H1 (cell line): ENCODE data around the gene SFXN4. TPM values are rescaled to one million over a fixed set of nuclear protein-coding genes. Genes with fewer than 3 reads are reported as not detected.
"Not testable (repeated sequence)": the region's sequence is repeated elsewhere in the genome, so short reads cannot be mapped to it uniquely, and the experiment has no call there.

Experiments
- CTCF ChIA-PET: fragments of 300-600 bp; sonication (Branson Sonifier 250); formaldehyde crosslinking; loops from one replicate; lab custom pipeline; 2021; ENCODE audit not compliant: partially characterized antibody; lab: Charles Lee
- POLR2A ChIA-PET: fragments of 300-600 bp; sonication (Branson Sonifier 250); formaldehyde crosslinking; loops from one replicate; lab custom pipeline; 2021; ENCODE audit warnings: inconsistent platforms; ENCODE audit not compliant: partially characterized antibody; lab: Charles Lee
- DNase-seq, 2 experiments: peaks; one replicate each; pipeline versions ENCODE4 v3.0.0 to v3.0.0-alpha.2; 2010 to 2022; ENCODE audit warnings: low spot score in 2 of 2, low read depth in 1 of 2, mixed read lengths in 1 of 2
- FAIRE-seq: peaks from 2 replicates; lab custom pipeline; 2011; peaks lifted over from hg19 to GRCh38; lab: Jason Lieb, UNC
- H2AFZ ChIP-seq: 2 replicates; pipeline ENCODE4 v1.8.1; 2012; ENCODE audit warnings: low read length, inconsistent platforms
- H2AK5ac ChIP-seq: 2 replicates; pipeline ENCODE4 v1.6.1; 2013; ENCODE audit warnings: low read depth, low read length
- H2BK120ac ChIP-seq: replicated peaks from 2 replicates; pipeline ENCODE3; 2013; ENCODE audit warnings: low read depth, low read length, inconsistent platforms
- H2BK12ac ChIP-seq: 2 replicates; pipeline ENCODE4 v1.6.1; 2013; ENCODE audit warnings: low read depth, low read length
- H2BK15ac ChIP-seq: 2 replicates; pipeline ENCODE4 v1.6.1; 2013; ENCODE audit warnings: low read length
- H2BK20ac ChIP-seq: 2 replicates; pipeline ENCODE4 v1.6.1; 2013; ENCODE audit warnings: low read length
- H2BK5ac ChIP-seq: 2 replicates; pipeline ENCODE4 v1.6.1; 2013; ENCODE audit warnings: low read depth, low read length
- H3K14ac ChIP-seq: 2 replicates; pipeline ENCODE4 v1.6.1; 2013; ENCODE audit warnings: inconsistent platforms; ENCODE audit not compliant: insufficient read length
- H3K18ac ChIP-seq: 2 replicates; pipeline ENCODE4 v1.6.1; 2013; ENCODE audit warnings: low read length; ENCODE audit errors: extremely low read depth
- H3K23ac ChIP-seq: 2 replicates; pipeline ENCODE4 v1.6.1; 2013; ENCODE audit warnings: inconsistent platforms; ENCODE audit not compliant: insufficient read length
- H3K23me2 ChIP-seq: 2 replicates; pipeline ENCODE4 v1.6.1; 2013; ENCODE audit warnings: low read depth, low read length
- H3K27ac ChIP-seq: 2 replicates; pipeline ENCODE4 v1.6.1; 2011; ENCODE audit warnings: low read depth, low read length, inconsistent platforms
- H3K27me3 ChIP-seq, 4 experiments: replicated peaks in 1 of 4; 1 replicate in 1 of 4; 2 replicates in 3 of 4; pipeline versions ENCODE4 v1.6.1 to v1.8.1; 2011 to 2013; ENCODE audit warnings: low read length in 3 of 4, mild to moderate bottlenecking in 3 of 4, inconsistent platforms in 2 of 4, mixed read lengths in 2 of 4, moderate library complexity in 1 of 4; ENCODE audit not compliant: control insufficient read depth in 3 of 4, insufficient read depth in 3 of 4; ENCODE audit errors: extremely low read depth in 1 of 4
- H3K36me3 ChIP-seq, 4 experiments: 2 replicates each; pipeline versions ENCODE4 v1.6.1 to v1.8.1; 2011 to 2013; ENCODE audit warnings: mild to moderate bottlenecking in 4 of 4, low read length in 3 of 4, moderate library complexity in 2 of 4, control low read depth in 1 of 4, inconsistent platforms in 1 of 4; ENCODE audit not compliant: insufficient read depth in 4 of 4, control insufficient read depth in 2 of 4
- H3K4ac ChIP-seq: replicated peaks from 2 replicates; pipeline ENCODE3; 2013; ENCODE audit warnings: low read length, low read depth, mixed read lengths, inconsistent platforms; ENCODE audit not compliant: insufficient read length
- H3K4me1 ChIP-seq, 4 experiments: replicated peaks in 1 of 4; 1 replicate in 1 of 4; 2 replicates in 3 of 4; pipeline versions ENCODE4 v1.6.1 to v1.8.1; 2011 to 2013; ENCODE audit warnings: low read length in 3 of 4, inconsistent platforms in 2 of 4, mixed read lengths in 1 of 4; ENCODE audit not compliant: insufficient read depth in 4 of 4, control insufficient read depth in 3 of 4
- H3K4me2 ChIP-seq, 2 experiments: 2 replicates each; pipeline versions ENCODE4 v1.6.1 to v1.8.1; 2011 to 2013; ENCODE audit warnings: low read depth in 2 of 2, low read length in 2 of 2, control low read depth in 1 of 2, inconsistent platforms in 1 of 2, mild to moderate bottlenecking in 1 of 2; ENCODE audit not compliant: insufficient read depth in 1 of 2
- H3K4me3 ChIP-seq, 4 experiments: fragments of 200-600, 300-600 bp in 1 of 4; sonication (generic), shearing (Covaris generic), sonication (Bioruptor Twin) in 1 of 4; 2 replicates each; pipeline versions ENCODE4 v1.5.1 to v1.8.1; 2011 to 2016; ENCODE audit warnings: low read length in 4 of 4, low read depth in 3 of 4, control low read depth in 2 of 4, inconsistent platforms in 2 of 4, mild to moderate bottlenecking in 2 of 4, mixed read lengths in 1 of 4, moderate library complexity in 1 of 4; ENCODE audit not compliant: insufficient read depth in 2 of 4; ENCODE audit errors: extremely low read depth in 1 of 4
- H3K56ac ChIP-seq: replicated peaks from 2 replicates; pipeline ENCODE3; 2013; ENCODE audit warnings: low read depth, mild to moderate bottlenecking, mixed read lengths, low read length, inconsistent platforms; ENCODE audit not compliant: insufficient read length
- H3K79me1 ChIP-seq: 2 replicates; pipeline ENCODE4 v1.6.1; 2013; ENCODE audit warnings: low read depth, low read length, control low read depth
- H3K79me2 ChIP-seq, 2 experiments: 2 replicates each; pipeline versions ENCODE4 v1.6.1 to v1.8.1; 2012 to 2013; ENCODE audit warnings: low read length in 2 of 2, mild to moderate bottlenecking in 2 of 2, inconsistent platforms in 1 of 2; ENCODE audit not compliant: insufficient read depth in 2 of 2, control insufficient read depth in 1 of 2
- H3K9ac ChIP-seq, 4 experiments: replicated peaks in 1 of 4; 1 replicate in 1 of 4; 2 replicates in 3 of 4; pipeline versions ENCODE4 v1.6.1 to v1.8.1; 2011 to 2013; ENCODE audit warnings: low read depth in 3 of 4, low read length in 3 of 4, control low read depth in 2 of 4, mild to moderate bottlenecking in 2 of 4, moderate library complexity in 2 of 4, inconsistent platforms in 1 of 4; ENCODE audit errors: extremely low read depth in 1 of 4
- H3K9me3 ChIP-seq, 2 experiments: 2 replicates each; pipeline versions ENCODE4 v1.6.1 to v1.8.1; 2012 to 2013; ENCODE audit warnings: mild to moderate bottlenecking in 2 of 2, moderate library complexity in 2 of 2, control low read depth in 1 of 2, inconsistent platforms in 1 of 2, low read depth in 1 of 2, low read length in 1 of 2, mixed read lengths in 1 of 2; ENCODE audit not compliant: insufficient read depth in 2 of 2
- H4K20me1 ChIP-seq, 2 experiments: replicated peaks in 1 of 2; 2 replicates each; pipeline versions ENCODE3 to v1.8.1; 2011 to 2013; ENCODE audit warnings: inconsistent platforms in 2 of 2, low read length in 2 of 2, mild to moderate bottlenecking in 1 of 2; ENCODE audit not compliant: insufficient read depth in 2 of 2, control insufficient read depth in 1 of 2
- H4K5ac ChIP-seq: 2 replicates; pipeline ENCODE4 v1.6.1; 2013; ENCODE audit warnings: low read length, low read depth, mixed read lengths, inconsistent platforms; ENCODE audit not compliant: insufficient read length
- H4K8ac ChIP-seq: 2 replicates; pipeline ENCODE4 v1.8.0; 2013; ENCODE audit warnings: mild to moderate bottlenecking, moderate library complexity, low read length, inconsistent platforms; ENCODE audit not compliant: insufficient read depth; ENCODE audit errors: extremely low read depth
- H4K91ac ChIP-seq: replicated peaks from 2 replicates; pipeline ENCODE3; 2013; ENCODE audit warnings: low read length, mixed read lengths, inconsistent platforms; ENCODE audit not compliant: insufficient read length
- WGBS, 2 experiments: shearing (Covaris generic) in 1 of 2; methylation state at CpG; one replicate each; pipeline versions ENCODE4 v1.1.6 to v1.1.7; 2013 to 2015; ENCODE audit warnings: low lambda C conversion rate in 2 of 2, mixed read lengths in 2 of 2, inconsistent platforms in 1 of 2, low coverage in 1 of 2, missing lambda C conversion rate in 1 of 2; ENCODE audit not compliant: insufficient replicate concordance in 2 of 2, insufficient coverage in 1 of 2, insufficient read length in 1 of 2; ENCODE audit errors: extremely low coverage in 1 of 2, missing lambda C conversion rate in 1 of 2; 5-methylcytosine and 5-hydroxymethylcytosine counted together
- polyA plus RNA-seq, 7 experiments: library from polyadenylated mRNA; depleted of rRNA in 3 of 7; stranded (reverse) in 5 of 7; unstranded in 2 of 7; fragments of >200 nt in 5 of 7; fragments of 200-250 nt in 2 of 7; gene quantifications; 1 replicate in 5 of 7; 2 replicates in 1 of 7; 4 replicates in 1 of 7; pipeline versions ENCODE4 v1.2.1 to v1.2.3, GENCODE V29; 2011 to 2013; ENCODE audit warnings: missing spikeins in 2 of 7, mixed read lengths in 2 of 7
- total RNA-seq: library from RNA; stranded (reverse); fragmentation: NEBNext Ultra II Directional; extraction: Animal tissue kit (Norgen Biotek cat#: 25700); gene quantifications from 2 replicates; pipeline ENCODE4 v1.2.1, GENCODE V29; 2021

Gene SFXN4
- total and polyA plus RNA-seq, 2 of the 8 experiments (the other 6 are each of a cell fraction or from before 2014, with no cell fraction given) = 15.4 to 21.6 TPM

DNA sequence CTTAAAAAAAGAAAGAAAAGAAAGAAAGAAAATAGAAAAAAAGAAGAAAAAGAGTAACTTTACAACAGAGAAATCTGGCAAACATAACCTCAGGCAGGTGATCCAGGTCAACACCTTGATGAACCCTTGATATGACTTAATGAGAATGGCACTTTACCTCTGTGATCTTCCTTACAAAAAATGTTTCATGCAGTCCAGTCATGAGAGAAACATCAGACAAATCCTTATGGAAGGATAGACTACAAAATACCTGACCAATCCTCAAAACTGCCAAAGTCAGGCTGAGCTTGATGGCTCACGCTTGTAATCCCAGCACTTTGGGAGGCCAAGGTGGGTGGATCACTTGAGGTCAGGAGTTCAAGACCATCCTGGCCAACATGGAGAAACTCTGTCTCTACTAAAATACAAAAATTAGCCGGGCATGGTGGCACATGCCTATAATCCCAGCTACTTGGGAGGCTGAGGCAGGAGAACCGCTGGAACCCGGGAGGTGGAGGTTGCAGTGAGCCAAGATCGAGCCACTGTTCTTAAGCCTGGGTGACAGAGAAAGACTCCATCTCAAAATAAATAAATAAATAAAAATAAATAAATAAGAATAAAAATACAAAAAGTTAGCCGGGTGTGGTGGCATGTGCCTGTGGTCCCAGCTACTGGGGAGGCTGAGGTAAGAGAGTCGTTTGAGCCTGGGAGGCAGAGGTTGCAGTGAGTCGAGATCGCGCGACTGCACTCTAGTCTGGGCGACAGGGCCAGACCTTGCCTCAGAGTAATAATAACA lies 68.7 kb downstream of the SFXN4 start:
- not testable (repeated sequence) for H2BK12ac ChIP-seq, H3K27me3 ChIP-seq, H3K18ac ChIP-seq, H3K4ac ChIP-seq, H3K79me1 ChIP-seq, H3K23me2 ChIP-seq, H3K36me3 ChIP-seq, H4K5ac ChIP-seq, H2BK15ac ChIP-seq, H2AK5ac ChIP-seq, H2AFZ ChIP-seq, FAIRE-seq, H4K91ac ChIP-seq, H3K79me2 ChIP-seq, H3K9me3 ChIP-seq, H3K4me1 ChIP-seq, H3K23ac ChIP-seq, H2BK5ac ChIP-seq, H4K8ac ChIP-seq, H3K14ac ChIP-seq, H2BK20ac ChIP-seq, DNase-seq, H4K20me1 ChIP-seq, H3K4me2 ChIP-seq, H3K56ac ChIP-seq, H3K4me3 ChIP-seq, H3K9ac ChIP-seq, H2BK120ac ChIP-seq, H3K27ac ChIP-seq
- ChIA-PET POLR2A (interaction anchor here (0.8 to 1.5 kb wide), 2 partner anchors 11 to 16 kb away, joined by 3 to 5 read pairs; partner anchors contain the start of gene EIF3A), CTCF (interaction anchor here (1.1 to 3.9 kb wide), 2 partner anchors 11 to 65 kb away, joined by 3 to 16 read pairs; no protein-coding TSS in a partner anchor)
- 92% methylated on average over 12 of the region's 12 CpGs; no CpG with 5 or more reads in 1 of the 2 experiments for WGBS, 2 experiments
